ENCODE results near the gene TERT. TPM values are rescaled to one million over a fixed set of nuclear protein-coding genes. Genes with fewer than 3 reads are reported as not detected.

TERT gene
- total and polyA plus RNA-seq, 12 donors, result 0.29 TPM; not detected in 11

- Histone ChIP-seq H3K27ac (no peak overlapping the region), H3K4me3 (no peak overlapping the region), H3K9me3 (replicated peaks in 1 of 3) (no peaks in the 10 kb centered on the region), H3K4me1 (replicated peaks in 1 of 2) (no peaks in the 10 kb centered on the region), H3K27me3 (no peaks in the 10 kb centered on the region), H3K36me3 (replicated peaks in 1 of 2) (no peaks in the 10 kb centered on the region)
- TF ChIP-seq POLR2A (IDR thresholded peaks at IDR 0.05) (no peak), CTCF (IDR thresholded peaks at IDR 0.05) (no peak)
- 55 to 77% (median 74%) methylated on average over 15 to 38 of the region's 38 CpGs for WGBS, 4 donors
- DNase-seq, result no peak
- intact Hi-C loops (cut with DNase I), result no loop called here
Observed at GRCh38 chr5:1219098-1219767, 75.6 kb downstream of the TERT start.

- Histone ChIP-seq H3K27ac (no peak overlapping the region), H3K36me3 (replicated peaks in 1 of 2) (no peaks in the 10 kb centered on the region), H3K27me3 (no peaks in the 10 kb centered on the region), H3K4me1 (replicated peaks in 1 of 2) (no peaks in the 10 kb centered on the region), H3K4me3 (no peak overlapping the region), H3K9me3 (replicated peaks in 1 of 3) (no peaks in the 10 kb centered on the region)
- TF ChIP-seq CTCF (IDR thresholded peaks at IDR 0.05) (no peak), POLR2A (IDR thresholded peaks at IDR 0.05) (no peak)
- DNase-seq, result no peak
- intact Hi-C loops (cut with DNase I), result no loop called here
- WGBS, 4 donors, result 82 to 87% (median 83%) methylated on average over 13 to 38 of the region's 38 CpGs
Observed at GRCh38 chr5:1218351-1219080, 76.4 kb downstream of the TERT start.

GRCh38 chr5:1217596-1218206 is 77.2 kb downstream of the TERT start:
- Histone ChIP-seq H3K4me3 (no peak overlapping the region), H3K27me3 (no peaks in the 10 kb centered on the region), H3K4me1 (replicated peaks in 1 of 2) (no peaks in the 10 kb centered on the region), H3K27ac (no peak overlapping the region), H3K9me3 (replicated peaks in 1 of 3) (no peaks in the 10 kb centered on the region), H3K36me3 (replicated peaks in 1 of 2) (no peaks in the 10 kb centered on the region)
- WGBS, 4 donors, result 49 to 58% (median 54%) methylated on average over 20 to 24 of the region's 24 CpGs
- TF ChIP-seq CTCF (IDR thresholded peaks at IDR 0.05) (no peak), POLR2A (IDR thresholded peaks at IDR 0.05) (no peak)
- DNase-seq, result no peak
- intact Hi-C loops (cut with DNase I), result no loop called here

- Histone ChIP-seq H3K4me3 (no peak overlapping the region), H3K36me3 (replicated peaks in 1 of 2) (no peaks in the 10 kb centered on the region), H3K27me3 (no peaks in the 10 kb centered on the region), H3K9me3 (replicated peaks in 1 of 3) (no peaks in the 10 kb centered on the region), H3K27ac (no peak overlapping the region), H3K4me1 (replicated peaks in 1 of 2) (no peaks in the 10 kb centered on the region)
- no peak for TF ChIP-seq POLR2A (IDR thresholded peaks at IDR 0.05)
- TF ChIP-seq CTCF (IDR thresholded peaks at IDR 0.05), result no peak
- DNase-seq, result no peak
- intact Hi-C loops (cut with DNase I), result no loop called here
- WGBS, 4 donors, result 79 to 85% (median 83%) methylated on average over 9 to 18 of the region's 18 CpGs
Observed at GRCh38 chr5:1216918-1217295, 78.0 kb downstream of the TERT start.
